Ureter (tissue), 1 donor: Measurements from ENCODE around the gene XAF1. TPM values are rescaled to one million over a fixed set of nuclear protein-coding genes. Genes with fewer than 3 reads are reported as not detected.
"Not testable (repeated sequence)": the region's sequence is repeated elsewhere in the genome, so short reads cannot be mapped to it uniquely, and the experiment has no call there.

Experiments
- DNase-seq: peaks from one replicate; pipeline ENCODE4 v3.0.0-alpha.2; 2020; ENCODE audit warnings: low spot score
- total RNA-seq: library from RNA; stranded (reverse); gene quantifications from one replicate; pipeline ENCODE4 v1.2.4, GENCODE V29; 2023
- donor health status: DM: yes; HTN: yes; CAD: no.

Gene XAF1
- total RNA-seq, result 55.0 TPM

DNA sequence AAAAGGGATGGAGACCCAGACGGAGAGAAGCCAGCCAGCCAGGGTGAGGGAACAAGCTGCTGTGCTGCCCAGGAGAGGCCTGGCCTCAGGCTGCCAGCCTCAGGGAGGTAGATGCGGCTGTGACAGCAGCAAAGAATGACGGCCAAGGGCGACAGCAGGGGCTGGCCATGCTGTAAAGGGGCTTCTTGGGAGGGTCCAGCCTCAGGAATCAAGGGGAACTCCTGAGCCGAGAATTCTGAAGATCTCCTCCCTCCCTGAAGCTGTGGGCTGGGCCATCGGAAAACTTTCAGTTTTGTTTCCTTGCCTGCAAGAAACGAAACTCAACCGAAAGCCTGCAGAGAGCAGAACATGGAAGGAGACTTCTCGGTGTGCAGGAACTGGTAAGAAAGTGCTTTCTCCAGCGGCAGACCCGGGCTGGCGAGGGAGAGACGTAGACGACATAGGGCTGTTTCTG, at the start of gene XAF1:
TSS of gene XAF1 (plus strand) at position 316 of the 454 bp plus-strand sequence. CDS start at position 349, 33 bp downstream.
- peak; percentile 58 for DNase-seq

- no peak for DNase-seq
Measured at GRCh38 chr17:6706499-6706898, 49.3 kb upstream of the XAF1 start.

DNA sequence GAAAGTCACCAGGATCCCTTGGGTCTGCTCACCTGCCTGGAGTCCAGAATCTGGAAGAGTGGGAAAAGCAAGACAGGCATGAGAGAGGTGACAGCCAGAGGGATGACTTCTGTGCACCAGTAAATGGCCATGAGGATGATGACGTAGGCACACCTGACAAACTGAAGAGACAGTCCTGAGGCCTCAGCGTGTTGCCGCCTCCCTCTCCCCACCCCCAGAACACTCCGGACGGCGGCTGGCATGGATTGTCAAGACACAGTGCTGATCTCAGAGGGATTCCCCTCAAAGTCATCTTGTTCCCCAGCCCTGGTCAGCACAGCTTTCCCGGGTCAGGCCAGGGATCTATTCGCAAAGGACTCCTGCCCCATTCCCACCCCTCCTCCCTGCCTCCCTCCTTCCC, 48.9 kb upstream of the XAF1 start:
- DNase-seq, result no peak

- peak; percentile 29 for DNase-seq
Measured at GRCh38 chr17:6708357-6708961, 47.4 kb upstream of the XAF1 start.

- no peak for DNase-seq
Measured at GRCh38 chr17:6710317-6710716, 45.5 kb upstream of the XAF1 start.

DNA sequence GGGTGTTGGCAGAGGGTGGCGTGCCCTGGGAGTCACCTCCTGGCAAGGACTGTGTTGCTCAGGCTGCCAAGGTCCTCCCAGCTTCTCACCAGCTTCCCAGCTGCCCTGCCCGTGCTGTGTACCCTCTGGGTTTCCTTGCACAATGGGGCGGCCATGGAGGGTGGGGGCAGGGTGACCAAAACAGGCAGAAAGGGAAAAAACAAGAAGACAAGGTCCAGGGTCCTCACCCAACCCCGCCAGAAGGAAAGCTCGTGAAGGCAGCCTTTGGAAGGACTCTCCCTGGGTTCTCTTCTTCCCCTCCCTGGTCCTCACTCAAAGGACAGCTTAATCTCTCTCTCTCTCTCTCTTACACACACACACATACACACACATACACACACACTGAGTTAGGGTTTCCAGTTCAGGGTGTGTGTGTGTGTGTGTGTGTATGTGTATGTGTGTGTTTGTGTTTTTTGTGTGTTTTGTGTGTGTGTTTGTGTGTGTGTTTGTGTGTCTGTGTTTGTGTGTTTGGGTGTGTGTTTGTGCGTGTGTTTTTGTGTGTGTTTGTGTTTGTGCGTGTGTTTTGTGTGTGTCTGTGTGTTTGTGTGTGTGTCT, 44.7 kb upstream of the XAF1 start:
- no peak for DNase-seq

DNA sequence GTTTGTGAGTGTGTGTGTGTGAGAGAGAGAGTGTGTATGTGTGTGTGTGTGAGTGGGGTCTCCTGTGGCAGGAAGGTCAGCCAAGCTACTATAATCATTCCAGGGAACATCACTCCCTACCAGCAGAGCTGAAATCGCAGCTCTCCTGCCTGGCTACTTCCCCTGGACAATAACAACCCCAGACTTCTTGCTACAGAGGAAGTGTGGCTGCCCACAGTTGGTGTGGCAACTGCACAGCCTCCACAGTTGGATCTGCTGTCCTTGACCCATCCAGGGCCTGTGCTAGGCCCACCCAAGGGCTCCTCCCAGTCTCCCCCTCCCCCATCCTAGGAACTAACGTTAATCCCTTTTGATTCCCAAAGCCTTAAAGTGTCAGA, 44.2 kb upstream of the XAF1 start:
- DNase-seq, result no peak

- peak; percentile 35 for DNase-seq
Measured at GRCh38 chr17:6712058-6712853, 43.6 kb upstream of the XAF1 start.

- DNase-seq, result no peak
Measured at GRCh38 chr17:6712854-6713129, 43.1 kb upstream of the XAF1 start.

GRCh38 chr17:6713130-6713917, 42.5 kb upstream of the XAF1 start, which contains the start of gene SLC13A5:
TSS of gene SLC13A5 (minus strand) at chr17:6713369. CDS start at chr17:6713333, 36 bp downstream.
- peak; percentile 37 for DNase-seq

DNA sequence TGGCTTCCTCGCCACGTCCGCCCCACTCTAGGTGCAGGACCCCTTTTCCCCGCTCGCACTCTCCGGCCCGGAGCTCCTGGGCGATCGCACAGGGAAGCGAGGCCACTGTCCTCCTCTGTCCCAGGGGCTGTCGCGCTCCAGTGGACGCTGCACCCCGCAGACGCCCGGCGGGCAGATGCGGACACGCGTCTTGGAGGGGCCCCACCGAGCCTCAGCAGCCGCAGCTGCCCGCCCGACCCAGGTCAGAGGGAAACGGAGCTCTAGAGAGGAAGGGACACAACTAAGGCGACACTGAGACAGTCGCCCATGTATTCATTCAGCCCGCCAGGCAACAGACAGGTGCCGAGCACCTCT, 42.0 kb upstream of the XAF1 start:
- DNase-seq, result peak; percentile 31

DNA sequence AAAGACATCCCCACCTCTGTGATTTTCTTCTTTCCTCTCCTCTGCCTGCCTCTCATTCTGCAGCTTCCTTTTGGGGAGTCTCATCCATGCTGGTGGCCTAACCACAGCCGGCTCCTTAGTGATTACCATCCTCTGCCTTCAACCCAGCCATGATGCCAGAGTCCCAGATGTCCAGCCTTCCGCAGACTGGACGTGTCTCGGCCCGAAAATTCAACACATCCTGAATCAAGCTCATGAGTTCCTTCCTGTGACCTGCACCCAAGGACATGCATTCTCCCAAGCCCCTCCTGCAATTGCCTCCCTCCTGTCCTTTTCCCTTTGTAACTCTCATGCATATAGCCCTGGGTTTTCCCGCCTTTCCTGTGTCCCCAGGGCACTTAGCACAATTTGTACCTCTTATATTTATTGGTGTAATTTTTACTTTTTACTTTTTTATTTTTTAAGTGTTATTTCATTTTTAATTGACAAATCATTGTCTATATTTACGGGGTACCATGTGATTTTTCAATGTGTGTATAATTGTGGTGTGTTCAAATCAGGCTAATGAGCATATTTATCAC, 41.5 kb upstream of the XAF1 start:
- peak; percentile 18 for DNase-seq

DNA sequence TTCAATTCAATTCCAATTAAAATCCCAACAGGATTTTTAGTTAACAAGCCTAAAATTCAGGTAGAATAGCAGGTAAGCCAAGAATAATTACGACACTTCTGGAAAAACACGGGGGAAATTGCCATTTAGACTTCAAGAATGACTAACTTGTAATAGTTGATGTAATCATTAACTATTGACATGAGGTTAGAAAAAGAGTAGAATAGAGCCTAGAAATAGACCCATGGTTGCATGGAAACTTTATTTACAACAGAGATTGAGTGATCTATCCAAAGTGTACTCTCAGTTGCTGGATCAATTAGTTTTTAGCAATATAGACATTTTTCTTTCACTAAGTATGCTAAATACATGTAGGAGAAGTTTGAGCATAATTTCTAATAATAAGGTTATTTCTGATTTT, 39.1 kb upstream of the XAF1 start:
- no peak for DNase-seq

DNA sequence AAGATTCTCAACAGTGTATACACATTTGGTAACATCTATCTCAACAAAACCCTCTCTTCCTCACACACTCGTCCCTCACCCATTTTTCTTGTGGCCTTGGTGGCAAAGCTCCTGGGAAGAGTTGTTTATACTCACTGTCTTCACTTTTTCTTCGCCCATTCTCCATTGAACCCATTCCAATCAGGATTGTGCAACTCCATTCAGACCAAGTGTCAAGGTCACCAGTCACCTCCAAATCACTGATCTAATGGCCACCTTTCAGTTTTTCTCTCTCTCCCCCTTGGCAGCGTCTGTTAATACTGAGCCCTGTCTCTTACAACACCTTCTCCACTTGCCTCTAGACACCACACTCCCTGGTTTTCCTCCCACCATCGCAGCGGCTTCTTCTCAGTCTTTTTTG, 34.1 kb upstream of the XAF1 start:
- DNase-seq, result no peak

DNA sequence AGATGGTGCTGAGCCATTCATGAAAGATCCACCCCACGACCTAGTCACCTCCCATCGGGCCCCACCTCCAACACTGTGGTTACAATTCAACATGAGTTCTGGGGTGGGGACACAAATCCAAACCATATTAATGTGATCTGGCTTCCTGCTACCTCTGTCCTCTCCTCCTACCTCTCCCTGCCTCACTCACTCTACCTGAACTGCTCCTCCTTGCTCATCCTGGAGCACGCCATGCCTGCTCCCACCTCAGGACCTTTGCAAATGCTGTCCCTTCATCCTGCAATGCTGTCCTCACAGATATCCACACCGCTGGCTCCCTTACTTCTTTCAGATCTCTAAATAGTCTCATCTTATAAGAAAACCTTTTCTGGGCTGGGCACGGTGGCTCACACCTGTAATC, 31.8 kb upstream of the XAF1 start:
- no peak for DNase-seq

DNA sequence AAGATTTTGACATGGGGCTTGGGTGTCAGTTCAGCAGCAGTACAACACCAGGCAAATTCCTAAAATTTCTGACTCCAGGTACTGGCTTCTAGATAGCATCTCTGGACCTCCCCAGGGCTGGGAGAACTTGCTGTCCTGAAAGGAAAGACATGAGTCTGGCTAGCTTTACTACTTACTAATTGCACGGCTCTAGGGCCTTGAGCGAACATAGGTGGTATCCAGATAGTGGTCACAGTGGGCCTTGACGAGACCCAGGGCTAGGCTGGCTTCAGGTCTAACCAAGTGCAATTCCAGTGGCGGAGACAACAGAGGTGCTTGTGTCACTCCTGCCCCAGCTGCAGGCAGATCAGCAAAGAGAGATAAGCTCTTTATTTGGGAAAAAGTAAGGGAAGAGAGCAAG, 26.3 kb upstream of the XAF1 start:
- no peak for DNase-seq

DNA sequence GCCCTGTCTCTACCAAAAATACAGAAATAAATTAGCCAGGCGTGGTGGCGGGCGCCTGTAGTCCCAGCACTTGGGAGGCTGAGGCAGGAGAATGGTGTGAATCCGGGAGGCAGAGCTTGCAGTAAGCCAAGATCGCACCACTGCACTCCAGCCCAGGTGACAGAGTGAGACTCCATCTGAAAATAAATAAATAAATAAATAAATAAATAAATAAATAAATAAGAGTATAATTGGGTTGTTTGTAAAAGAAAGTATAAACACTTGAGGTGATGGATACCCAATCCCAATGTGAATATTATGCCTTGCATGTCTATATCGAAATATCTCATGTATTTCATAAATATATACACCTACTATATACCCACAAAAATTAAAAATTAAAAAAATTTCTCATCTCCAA, 9.2 kb upstream of the XAF1 start:
- not testable (repeated sequence) for DNase-seq

GRCh38 chr17:6748617-6749016, 7.2 kb upstream of the XAF1 start:
- no peak for DNase-seq

DNA sequence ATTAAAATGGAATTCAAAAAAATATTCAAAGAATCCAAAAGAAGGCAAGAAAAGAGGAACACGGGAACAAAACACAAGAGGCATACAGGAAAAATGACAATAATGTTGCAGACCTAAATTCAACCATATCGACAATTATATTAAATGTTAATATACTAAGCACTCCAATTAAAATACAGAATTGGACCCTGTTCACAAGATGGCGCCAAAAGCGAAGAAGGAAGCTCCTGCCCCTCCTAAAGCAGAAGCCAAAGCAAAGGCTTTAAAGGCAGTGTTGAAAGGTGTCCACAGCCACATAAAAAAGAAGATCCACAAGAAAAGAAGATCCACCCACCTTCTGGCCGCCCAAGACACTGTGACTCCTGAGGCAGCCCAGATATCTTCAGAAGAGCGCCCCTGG, 6.3 kb upstream of the XAF1 start:
- no peak for DNase-seq

GRCh38 chr17:6752068-6752909, 3.6 kb upstream of the XAF1 start:
- peak; percentile 48 for DNase-seq

- no peak for DNase-seq
Measured at GRCh38 chr17:6753006-6753445, 2.8 kb upstream of the XAF1 start.
